ENCODE measurements around the gene OR8S1. TPM values are rescaled to one million over a fixed set of nuclear protein-coding genes. Genes with fewer than 3 reads are reported as not detected.
A peak's percentile ranks its signal among the peaks of the same experiment; 100 is the strongest.
"Not testable (repeated sequence)": the region's sequence is repeated elsewhere in the genome, so short reads cannot be mapped to it uniquely, and the experiment has no call there.

The OR8S1 gene
- total RNA-seq, 2 donors from 2014 or later = not detected

DNA sequence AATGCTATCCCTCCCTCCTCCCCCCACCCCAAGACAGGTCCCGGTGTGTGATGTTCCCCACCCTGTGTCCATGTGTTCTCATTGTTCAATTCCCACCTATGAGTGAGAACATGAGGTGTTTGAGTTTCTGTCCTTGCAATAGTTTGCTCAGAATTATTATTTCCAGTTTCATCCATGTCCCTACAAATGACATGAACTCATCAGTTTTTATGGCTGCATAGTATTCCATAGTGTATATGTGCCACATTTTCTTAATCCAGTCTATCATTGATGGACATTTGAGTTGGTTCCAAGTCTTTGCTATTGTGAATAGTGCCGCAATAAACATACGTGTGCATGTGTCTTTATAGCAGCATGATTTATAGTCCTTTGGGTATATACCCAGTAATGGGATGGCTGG, 21.6 kb downstream of the OR8S1 start:
- intact Hi-C loops (cut with DNase I, micrococcal nuclease); DNase-seq; ATAC-seq: not testable (repeated sequence)

DNA sequence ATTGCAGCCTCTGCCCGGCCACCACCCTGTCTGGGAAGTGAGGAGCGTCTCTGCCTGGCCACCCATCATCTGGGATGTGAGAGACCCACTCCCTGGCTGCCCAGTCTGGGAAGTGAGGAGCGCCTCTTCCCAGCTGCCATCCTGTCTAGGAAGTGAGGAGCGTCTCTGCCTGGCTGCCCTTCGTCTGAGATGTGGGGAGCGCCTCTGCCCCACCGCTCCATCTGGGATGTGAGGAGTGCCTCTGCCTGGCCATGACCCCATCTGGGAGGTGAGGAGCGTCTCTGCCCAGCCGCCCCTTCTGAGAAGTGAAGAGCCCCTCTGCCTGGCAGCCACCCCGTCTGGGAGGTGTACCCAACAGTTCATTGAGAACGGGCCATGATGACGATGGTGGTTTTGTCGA, 26.2 kb downstream of the OR8S1 start:
- intact Hi-C loops (cut with DNase I, micrococcal nuclease); ATAC-seq; DNase-seq: not testable (repeated sequence)

DNA sequence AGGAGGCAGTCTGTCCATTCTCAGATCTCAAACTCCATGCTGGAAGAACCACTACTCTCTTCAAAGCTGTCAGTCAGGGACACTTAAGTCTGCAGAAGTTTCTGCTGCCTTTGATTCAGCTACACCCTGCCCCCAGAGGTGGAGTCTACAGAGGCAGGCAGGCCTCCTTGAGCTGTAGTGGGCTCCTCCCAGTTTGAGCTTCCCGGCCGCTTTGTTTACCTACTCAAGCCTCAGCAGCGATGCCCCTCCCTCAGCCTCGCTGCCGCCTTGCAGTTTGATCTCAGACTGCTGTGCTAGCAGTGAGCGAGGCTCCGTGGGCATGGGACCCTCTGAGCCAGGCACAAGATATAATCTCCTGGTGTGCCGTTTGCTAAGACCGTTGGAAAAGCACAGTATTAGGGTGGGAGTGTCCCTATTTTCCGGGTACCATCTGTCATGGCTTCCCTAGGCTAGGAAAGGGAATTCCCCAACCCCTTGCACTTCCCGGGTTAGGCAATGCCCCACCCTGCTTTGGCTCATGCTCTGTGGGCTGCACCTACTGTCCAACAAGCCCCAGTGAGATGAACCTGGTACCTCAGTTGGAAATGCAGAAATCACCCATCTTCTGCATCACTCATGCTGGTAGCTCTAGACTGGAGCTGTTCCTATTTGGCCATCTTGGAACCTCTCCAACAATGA, 28.4 kb downstream of the OR8S1 start:
- DNase-seq = peak; percentile 9 to 30
- intact Hi-C loops (cut with DNase I, micrococcal nuclease) = not testable (repeated sequence)
- ATAC-seq = peak; percentile 34

DNA sequence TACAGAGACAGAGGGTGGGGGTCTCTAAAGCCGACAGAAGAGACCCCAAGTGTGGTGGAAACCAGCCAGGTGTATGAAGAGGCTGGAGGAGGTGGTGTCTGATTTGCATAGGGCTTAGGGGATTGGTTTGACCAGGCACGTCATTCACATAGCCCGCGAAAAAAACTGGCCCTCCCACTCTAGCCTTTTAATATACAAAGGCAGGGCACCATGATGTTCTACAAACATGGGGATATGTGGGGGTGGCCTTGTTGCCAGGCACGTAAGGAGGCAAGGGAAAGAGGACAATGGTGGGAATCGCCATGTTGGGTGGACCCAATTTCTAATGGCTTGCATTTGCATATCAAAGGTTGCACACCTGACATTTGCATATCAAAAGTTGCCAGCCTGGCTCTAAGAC, 31.2 kb downstream of the OR8S1 start:
- intact Hi-C loops (cut with DNase I, micrococcal nuclease) = no loop called here
- ATAC-seq (no peak), DNase-seq (no peak)

DNA sequence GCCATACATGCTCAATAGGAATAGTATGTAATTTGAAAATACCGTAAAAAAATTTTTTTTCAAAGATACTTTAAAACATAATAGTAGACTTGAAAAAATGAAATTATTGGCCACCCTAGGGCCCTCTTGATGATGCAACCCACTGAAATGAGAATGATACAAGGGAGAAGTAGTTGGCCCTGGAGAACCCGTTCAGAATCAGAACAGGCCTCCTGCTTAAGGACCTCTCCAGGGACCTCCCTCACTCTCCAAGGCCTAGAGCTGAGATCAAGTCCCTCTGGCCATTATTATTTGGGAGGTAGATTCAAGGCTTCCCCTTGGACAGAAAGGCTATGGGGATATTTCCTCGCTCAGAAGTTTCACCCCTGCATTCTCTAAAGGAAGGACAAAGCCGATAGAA, 32.5 kb downstream of the OR8S1 start:
- ATAC-seq = no peak
- intact Hi-C loops (cut with DNase I, micrococcal nuclease) = no loop called here
- no peak for DNase-seq

DNA sequence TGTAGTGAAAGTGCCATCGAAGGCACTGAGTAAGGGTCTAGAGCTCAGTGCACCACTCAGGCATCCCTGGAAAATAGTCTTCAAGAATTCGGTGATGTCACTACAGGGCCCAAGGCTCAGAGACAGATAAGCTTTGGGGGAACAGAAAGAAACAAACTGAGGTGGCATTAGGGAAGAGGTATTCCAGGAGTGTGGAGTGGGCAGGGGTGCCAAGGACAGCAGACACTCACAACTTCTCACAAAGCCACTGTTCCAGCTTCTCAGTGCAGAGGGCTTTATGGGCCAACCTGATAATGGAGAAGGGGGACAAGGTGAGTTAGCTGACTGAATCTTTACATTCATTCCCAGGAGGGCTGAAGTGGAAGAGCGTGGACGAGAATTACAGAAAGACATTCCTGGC, 42.3 kb downstream of the OR8S1 start:
- ATAC-seq = no peak

DNA sequence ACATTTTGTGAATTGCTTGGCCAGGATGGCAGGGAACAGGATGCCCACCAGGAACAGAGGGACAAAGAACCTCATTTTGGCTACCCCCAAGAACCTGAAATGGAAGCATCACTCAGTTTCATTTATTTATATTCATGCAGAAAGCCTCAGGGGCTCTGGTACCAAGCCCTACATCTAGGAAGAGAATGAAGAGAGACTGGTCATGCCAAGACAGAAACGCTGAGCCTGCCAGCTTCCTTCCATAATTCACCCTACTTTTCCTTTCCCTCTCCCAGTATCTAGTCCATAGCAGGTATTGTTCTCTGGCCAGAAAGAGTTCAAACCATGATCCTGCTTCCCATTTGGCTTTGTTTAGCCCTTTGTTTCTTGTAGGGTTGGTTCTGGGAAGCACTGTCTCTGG, 44.5 kb downstream of the OR8S1 start, which contains the start of gene LALBA:
Gene LALBA, minus strand, starts transcription at position 101 of the 400 bp plus-strand sequence. Its CDS starts 26 bp downstream, at position 75.
- intact Hi-C loops (cut with DNase I, micrococcal nuclease) = no loop called here
- ATAC-seq = no peak
- DNase-seq = no peak

More for the DNA sequence above, 42.3 kb downstream of the OR8S1 start:
- DNase-seq = no peak
- intact Hi-C loops (cut with DNase I, micrococcal nuclease) = no loop called here

DNA sequence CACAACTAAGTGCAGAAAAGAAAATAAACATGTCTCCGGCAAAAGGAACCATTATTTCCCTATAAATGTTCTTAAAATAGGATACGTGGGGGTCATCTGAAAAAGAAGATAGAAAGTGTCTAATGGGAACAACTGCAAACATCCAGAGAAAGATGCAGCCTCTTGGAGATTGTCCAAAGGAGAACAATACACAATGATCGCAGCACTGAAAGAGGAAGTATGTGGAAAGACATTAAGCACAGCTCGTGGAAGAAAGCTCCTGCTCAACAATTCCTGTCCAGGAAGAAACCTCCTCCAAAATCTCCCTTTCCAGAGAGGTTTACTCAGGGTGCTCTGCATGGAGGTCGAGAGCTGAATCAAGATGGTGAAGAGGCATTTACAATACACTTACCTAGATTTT, 46.9 kb downstream of the OR8S1 start:
- ATAC-seq (peak; percentile 37), DNase-seq (no peak)
- intact Hi-C loops (cut with DNase I, micrococcal nuclease) = no loop called here

Other genes starting within 250 kb of the OR8S1 start
- gene ZNF641, start 174.7 kb upstream of the OR8S1 start, total RNA-seq = 1 to 10 TPM; 9.2 to 9.6 TPM
- gene ANP32D, start 53.1 kb upstream of the OR8S1 start, total RNA-seq = not detected
- gene C12orf54, start 43.1 kb upstream of the OR8S1 start, total RNA-seq = not detected
- gene LALBA, start 44.4 kb downstream of the OR8S1 start, total RNA-seq = not detected
- gene KANSL2, start 156.6 kb downstream of the OR8S1 start, total RNA-seq = 10 to 100 TPM; 16.9 to 19.9 TPM
- 10 to 100 TPM; 24.8 to 28.4 TPM for gene CCNT1, start 191.1 kb downstream of the OR8S1 start, total RNA-seq